Stimulated activated CD4-positive, alpha-beta T cell treated with anti-CD3 and anti-CD28 coated beads, Interleukin-15, amount 100 ng/mL, for 48 hours (primary cell): ENCODE measurements around the gene SLC6A6.

Experiments
- DNase-seq, 2 donors: peaks; one replicate each; pipeline ENCODE4 v3.0.0-alpha.2; 2020; ENCODE audit warnings: low read depth in 2 of 2

SLC6A6 gene

GRCh38 chr3:14418296-14419250 is 16.2 kb downstream of the SLC6A6 start:
- DNase-seq: no peak

GRCh38 chr3:14422016-14422963 is 19.9 kb downstream of the SLC6A6 start:
- DNase-seq: no peak

GRCh38 chr3:14423197-14423743 is 20.9 kb downstream of the SLC6A6 start:
- DNase-seq: no peak

GRCh38 chr3:14423963-14424362 is 21.6 kb downstream of the SLC6A6 start:
- DNase-seq: no peak

- DNase-seq: no peak
Measured at GRCh38 chr3:14424711-14425580, 22.5 kb downstream of the SLC6A6 start.

GRCh38 chr3:14425581-14426304 is 23.3 kb downstream of the SLC6A6 start:
- no peak for DNase-seq

GRCh38 chr3:14426305-14426620 is 23.9 kb downstream of the SLC6A6 start:
- DNase-seq: no peak

- peak in 1 of 2 donors; percentile 42 for DNase-seq
Measured at GRCh38 chr3:14428087-14429033, 26.0 kb downstream of the SLC6A6 start.

- no peak for DNase-seq
Measured at GRCh38 chr3:14429237-14429636, 26.8 kb downstream of the SLC6A6 start.

- DNase-seq: no peak
Measured at GRCh38 chr3:14429640-14430039, 27.2 kb downstream of the SLC6A6 start.

GRCh38 chr3:14430053-14430452 is 27.6 kb downstream of the SLC6A6 start:
- DNase-seq: no peak

- no peak for DNase-seq
Measured at GRCh38 chr3:14430706-14431451, 28.5 kb downstream of the SLC6A6 start.

GRCh38 chr3:14431452-14431916 is 29.1 kb downstream of the SLC6A6 start:
- no peak for DNase-seq

- DNase-seq: peak; percentile 92 to 94
Measured at GRCh38 chr3:14431917-14432834, 29.8 kb downstream of the SLC6A6 start.

GRCh38 chr3:14433106-14433505 is 30.7 kb downstream of the SLC6A6 start:
- no peak for DNase-seq

- DNase-seq: no peak
Measured at GRCh38 chr3:14434126-14434497, 31.7 kb downstream of the SLC6A6 start.

- DNase-seq: no peak
Measured at GRCh38 chr3:14434498-14435151, 32.2 kb downstream of the SLC6A6 start.
